ENCODE results near the gene AGO3. TPM values are rescaled to one million over a fixed set of nuclear protein-coding genes. Genes with fewer than 3 reads are reported as not detected.

Gene AGO3
- total RNA-seq, 6 experiments from 2014 or later = 18.3 to 24.0 (median 21.4) TPM

DNA sequence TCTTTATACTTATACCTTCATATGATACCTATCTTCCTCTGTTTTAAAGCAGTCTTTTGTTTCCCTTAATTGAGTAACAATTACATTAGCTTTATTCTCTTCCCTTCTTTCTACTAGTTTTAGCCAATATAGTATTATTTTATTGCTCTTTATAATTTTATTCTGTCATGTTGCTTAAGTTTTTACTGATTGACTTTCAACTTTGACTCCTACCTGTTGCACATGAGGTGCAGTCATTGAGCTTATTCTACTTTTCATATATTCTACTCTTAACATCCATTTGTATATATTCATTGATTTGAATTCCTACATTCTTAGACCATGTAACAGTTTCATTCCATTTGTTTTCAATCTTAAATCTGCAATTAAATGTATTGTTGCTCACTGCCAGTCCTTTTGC lies 49.2 kb downstream of the AGO3 start:
- Mint-ChIP-seq H3K4me1 (ENCODE audit: low read depth) (peaks cover 12% of the 10 kb centered on the region), H3K9me3 (no peaks in the 10 kb centered on the region), H3K36me3 (ENCODE audit: low read depth) (peaks cover 6% of the 10 kb centered on the region; the same call in 1 of the 2 replicates), H3K27me3 (ENCODE audit: insufficient read depth) (no peaks in the 10 kb centered on the region), H3K4me3 (no peak overlapping the region), H3K27ac (no peak overlapping the region)
- no peak for DNase-seq
- no peak for TF ChIP-seq CTCF (IDR thresholded peaks at IDR 0.05)

DNA sequence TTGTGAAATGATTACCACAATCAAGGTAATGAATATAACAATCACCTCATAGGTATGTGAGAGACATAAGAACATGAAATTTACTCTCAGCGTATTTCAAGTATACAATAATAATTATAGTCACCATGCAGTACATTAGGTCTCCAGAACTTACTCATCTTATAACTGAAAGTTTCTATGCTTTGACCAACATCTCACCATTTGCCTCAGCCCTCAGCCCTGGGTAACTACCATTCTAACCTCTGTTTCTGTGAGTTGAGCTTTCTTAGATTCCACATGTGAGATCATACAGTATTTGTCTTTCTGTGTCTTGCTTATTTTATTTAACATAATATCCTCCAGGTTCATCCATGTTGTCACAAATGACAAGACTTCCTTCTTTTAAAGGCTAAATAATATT lies 57.3 kb downstream of the AGO3 start:
- TF ChIP-seq CTCF (IDR thresholded peaks at IDR 0.05) = no peak
- Mint-ChIP-seq H3K4me1 (ENCODE audit: low read depth) (no peaks in the 10 kb centered on the region), H3K27ac (no peak overlapping the region), H3K36me3 (ENCODE audit: low read depth) (peaks cover 23% of the 10 kb centered on the region), H3K4me3 (no peak overlapping the region), H3K27me3 (ENCODE audit: insufficient read depth) (no peaks in the 10 kb centered on the region; the same call in 1 of the 2 replicates), H3K9me3 (no peaks in the 10 kb centered on the region)
- no peak for DNase-seq

- H3K9me3 Mint-ChIP-seq = no peaks in the 10 kb centered on the region
- peaks cover 10% of the 10 kb centered on the region for H3K4me1 Mint-ChIP-seq (ENCODE audit: low read depth)
- H3K36me3 Mint-ChIP-seq (ENCODE audit: low read depth) = no peaks in the 10 kb centered on the region
- no peaks in the 10 kb centered on the region for H3K27me3 Mint-ChIP-seq (ENCODE audit: insufficient read depth)
- no peak for DNase-seq
- no peak for TF ChIP-seq CTCF (IDR thresholded peaks at IDR 0.05)
- H3K4me3 Mint-ChIP-seq = no peak overlapping the region
- H3K27ac Mint-ChIP-seq = no peak overlapping the region
These were observed 76.1 kb downstream of the AGO3 start for GRCh38 chr1:36006941-36007500.

- H3K27ac Mint-ChIP-seq = no peak overlapping the region
These were observed 76.8 kb downstream of the AGO3 start for GRCh38 chr1:36007741-36008140.

GRCh38 chr1:36008546-36009197 lies 77.8 kb downstream of the AGO3 start:
- H3K4me1 Mint-ChIP-seq (ENCODE audit: low read depth) = peaks cover 10% of the 10 kb centered on the region
- H3K27ac Mint-ChIP-seq = peak overlapping the region; percentile 17; the same call in 1 of the 2 replicates
- H3K4me3 Mint-ChIP-seq = no peak overlapping the region
- no peak for TF ChIP-seq CTCF (IDR thresholded peaks at IDR 0.05)
- no peak for DNase-seq
- peaks cover 6% of the 10 kb centered on the region for H3K36me3 Mint-ChIP-seq (ENCODE audit: low read depth)
- no peaks in the 10 kb centered on the region for H3K9me3 Mint-ChIP-seq
- H3K27me3 Mint-ChIP-seq (ENCODE audit: insufficient read depth) = no peaks in the 10 kb centered on the region

More at GRCh38 chr1:36007741-36008140, 76.8 kb downstream of the AGO3 start:
- no peaks in the 10 kb centered on the region for H3K9me3 Mint-ChIP-seq
- H3K36me3 Mint-ChIP-seq (ENCODE audit: low read depth) = no peaks in the 10 kb centered on the region
- TF ChIP-seq CTCF (IDR thresholded peaks at IDR 0.05) = no peak
- peaks cover 10% of the 10 kb centered on the region for H3K4me1 Mint-ChIP-seq (ENCODE audit: low read depth)
- no peak overlapping the region for H3K4me3 Mint-ChIP-seq
- no peak for DNase-seq
- H3K27me3 Mint-ChIP-seq (ENCODE audit: insufficient read depth) = no peaks in the 10 kb centered on the region
